ENCODE results near the gene F3.

DNA sequence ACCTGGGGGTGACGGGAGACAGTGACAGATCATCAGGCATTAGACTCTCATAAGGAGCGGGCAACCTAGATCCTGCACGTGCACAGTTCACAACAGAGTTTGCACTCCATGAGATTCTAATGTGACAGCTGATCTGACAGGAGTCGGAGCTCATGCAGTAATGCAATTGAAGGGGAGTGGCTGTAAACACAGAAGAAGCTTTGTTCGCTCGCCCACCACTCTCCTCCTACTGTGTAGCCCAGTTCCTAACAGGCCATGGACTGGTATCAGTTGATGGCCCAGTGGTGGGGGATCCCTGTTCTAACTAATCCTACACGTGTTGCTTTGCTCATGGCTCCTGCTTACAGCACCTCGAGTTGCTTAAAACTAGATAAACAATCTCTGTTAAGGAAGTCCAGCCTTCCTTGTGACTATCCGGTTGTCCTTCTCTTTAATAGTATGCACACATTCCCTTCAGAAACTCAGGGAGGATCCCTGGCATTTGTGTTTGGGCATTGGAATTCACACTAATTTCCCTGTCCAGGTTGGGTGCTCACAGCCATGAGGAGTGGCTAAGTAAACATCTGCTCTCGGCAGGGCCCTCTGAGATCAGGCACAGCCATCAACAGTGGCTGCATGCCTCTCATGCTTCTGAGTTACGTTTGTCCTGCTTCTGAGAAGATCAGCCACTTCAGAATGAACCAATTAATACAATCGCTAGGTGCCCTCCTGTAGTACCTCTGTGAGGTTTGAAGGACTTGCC, 21.1 kb upstream of the F3 start:
- TF ChIP-seq SP1 (CRISPR knock-in tag; conservative IDR thresholded peaks at IDR 0.05), result no peak
- TF ChIP-seq ESRRA (CRISPR knock-in tag; IDR thresholded peaks at IDR 0.05; ENCODE audit: borderline replicate concordance), result no peak
- TF ChIP-seq ATF2 (CRISPR knock-in tag; IDR thresholded peaks at IDR 0.05; ENCODE audit: borderline replicate concordance, low read depth), result no peak
- TF ChIP-seq, protein P1, sequence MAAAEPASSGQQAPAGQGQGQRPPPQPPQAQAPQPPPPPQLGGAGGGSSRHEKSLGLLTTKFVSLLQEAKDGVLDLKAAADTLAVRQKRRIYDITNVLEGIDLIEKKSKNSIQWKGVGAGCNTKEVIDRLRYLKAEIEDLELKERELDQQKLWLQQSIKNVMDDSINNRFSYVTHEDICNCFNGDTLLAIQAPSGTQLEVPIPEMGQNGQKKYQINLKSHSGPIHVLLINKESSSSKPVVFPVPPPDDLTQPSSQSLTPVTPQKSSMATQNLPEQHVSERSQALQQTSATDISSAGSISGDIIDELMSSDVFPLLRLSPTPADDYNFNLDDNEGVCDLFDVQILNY (CRISPR knock-in tag; IDR thresholded peaks at IDR 0.05), result no peak
- no peak for TF ChIP-seq CREM (CRISPR knock-in tag; IDR thresholded peaks at IDR 0.05)
- no peak for TF ChIP-seq CTCF (IDR thresholded peaks at IDR 0.05)
- no peak for TF ChIP-seq USF2 (CRISPR knock-in tag; IDR thresholded peaks at IDR 0.05)
- TF ChIP-seq GABPB1 (CRISPR knock-in tag; IDR thresholded peaks at IDR 0.05), result no peak
- no peak for TF ChIP-seq HMGXB4 (CRISPR knock-in tag; IDR thresholded peaks at IDR 0.05)

Measured in WTC11 (cell line).